IMR-90 (cell line): Measurements from ENCODE around the gene TGFBR1. TPM values are rescaled to one million over a fixed set of nuclear protein-coding genes. Genes with fewer than 3 reads are reported as not detected.
A peak's percentile ranks its signal among the peaks of the same experiment; 100 is the strongest.

Experiments used
- ATAC-seq: fragments of 200-7000 bp; cut with Tn5 transposase; 2 replicates; pipeline ENCODE4 v1.9.1; 2020; ENCODE audit warnings: low read depth, mild to moderate bottlenecking, moderate library complexity
- BruUV-seq: library from RNA; stranded (reverse); fragments of 400-500 nt; replicated peaks from 2 replicates; lab custom pipeline; 2021; lab: Mats Ljungman, UMichigan
- CTCF ChIA-PET: fragments of 300-600 bp; formaldehyde crosslinking; extraction: SDS; loops from one replicate; lab custom pipeline; 2021; ENCODE audit warnings: antibody characterized with exemption; lab: Yijun Ruan, JAX
- POLR2A ChIA-PET: fragments of 300-600 bp; sonication (Branson Sonifier 250); formaldehyde crosslinking; loops from one replicate; lab custom pipeline; 2022; ENCODE audit warnings: antibody characterized with exemption; ENCODE audit not compliant: unreplicated experiment; lab: Charles Lee
- DNase-seq: peaks from one replicate; pipeline ENCODE4 v3.0.0; 2013
- H2AFZ ChIP-seq: replicated peaks from 2 replicates; pipeline ENCODE3; 2013; ENCODE audit warnings: low read length, mild to moderate bottlenecking; ENCODE audit not compliant: poor library complexity
- H2AK5ac ChIP-seq: 2 replicates; pipeline ENCODE4 v1.6.1; 2013; ENCODE audit warnings: low read depth, low read length, inconsistent platforms
- H2AK9ac ChIP-seq: replicated peaks from 2 replicates; pipeline ENCODE3; 2013; ENCODE audit warnings: mild to moderate bottlenecking, low read depth, low read length, moderate library complexity; ENCODE audit not compliant: poor library complexity
- H2BK120ac ChIP-seq: 2 replicates; pipeline ENCODE4 v1.6.1; 2013; ENCODE audit warnings: low read depth, low read length, inconsistent platforms
- H2BK15ac ChIP-seq: 3 replicates; pipeline ENCODE4 v1.6.1; 2013; ENCODE audit warnings: low read depth, low read length, inconsistent platforms
- H2BK20ac ChIP-seq: 2 replicates; pipeline ENCODE4 v1.6.1; 2013; ENCODE audit warnings: low read depth, mild to moderate bottlenecking, inconsistent platforms, low read length, moderate library complexity
- H2BK5ac ChIP-seq: 2 replicates; pipeline ENCODE4 v1.6.1; 2013; ENCODE audit warnings: mild to moderate bottlenecking, low read depth, low read length, inconsistent platforms; ENCODE audit not compliant: poor library complexity, severe bottlenecking
- H3K14ac ChIP-seq: replicated peaks from 2 replicates; pipeline ENCODE4 v1.6.1; 2013; ENCODE audit warnings: low read depth, low read length, inconsistent platforms
- H3K18ac ChIP-seq: 2 replicates; pipeline ENCODE4 v1.6.1; 2013; ENCODE audit warnings: low read depth, low read length, control low read depth
- H3K23ac ChIP-seq: 2 replicates; pipeline ENCODE4 v1.6.1; 2013; ENCODE audit warnings: low read depth, low read length, inconsistent platforms
- H3K27ac ChIP-seq: 2 replicates; pipeline ENCODE4 v1.5.1; 2013; ENCODE audit warnings: mild to moderate bottlenecking, control low read depth, low read length; ENCODE audit not compliant: insufficient read depth
- H3K27me3 ChIP-seq: 2 replicates; pipeline ENCODE4 v1.6.1; 2013; ENCODE audit warnings: low read length; ENCODE audit not compliant: control insufficient read depth, insufficient read depth
- H3K36me3 ChIP-seq: 2 replicates; pipeline ENCODE4 v1.6.1; 2013; ENCODE audit warnings: low read length, mixed read lengths; ENCODE audit not compliant: control insufficient read depth, insufficient read depth
- H3K4ac ChIP-seq: 2 replicates; pipeline ENCODE4 v1.6.1; 2013; ENCODE audit warnings: low read depth, low read length, inconsistent platforms
- H3K4me1 ChIP-seq: 2 replicates; pipeline ENCODE4 v1.6.1; 2013; ENCODE audit warnings: low read length, mixed read lengths; ENCODE audit not compliant: control insufficient read depth, insufficient read depth
- H3K4me2 ChIP-seq: 2 replicates; pipeline ENCODE4 v1.6.1; 2013; ENCODE audit warnings: low read depth, mild to moderate bottlenecking, control low read depth, low read length, moderate library complexity
- H3K4me3 ChIP-seq: 2 replicates; pipeline ENCODE4 v1.5.1; 2013; ENCODE audit warnings: low read depth, mild to moderate bottlenecking, control low read depth, low read length, moderate library complexity; ENCODE audit not compliant: insufficient read depth
- H3K56ac ChIP-seq: 2 replicates; pipeline ENCODE4 v1.6.1; 2013; ENCODE audit warnings: low read length, inconsistent platforms; ENCODE audit not compliant: insufficient read depth; ENCODE audit errors: extremely low read depth
- H3K79me1 ChIP-seq, 2 experiments: 2 replicates each; pipeline ENCODE4 v1.6.1; 2013; ENCODE audit warnings: low read length in 2 of 2, inconsistent platforms in 1 of 2, low read depth in 1 of 2
- H3K9ac ChIP-seq: 2 replicates; pipeline ENCODE4 v1.6.1; 2013; ENCODE audit warnings: low read depth, low read length, control low read depth
- H3K9me1 ChIP-seq: 2 replicates; pipeline ENCODE4 v1.6.1; 2013; ENCODE audit warnings: low read length, inconsistent platforms; ENCODE audit not compliant: insufficient read depth
- H3K9me3 ChIP-seq: 2 replicates; pipeline ENCODE4 v1.6.1; 2013; ENCODE audit warnings: low read length; ENCODE audit not compliant: control insufficient read depth, insufficient read depth
- H4K20me1 ChIP-seq: 2 replicates; pipeline ENCODE4 v1.6.1; 2013; ENCODE audit warnings: low read length, inconsistent platforms; ENCODE audit not compliant: insufficient read depth
- H4K5ac ChIP-seq: 2 replicates; pipeline ENCODE4 v1.6.1; 2013; ENCODE audit warnings: mild to moderate bottlenecking, low read depth, low read length, control low read depth
- H4K8ac ChIP-seq, 2 experiments: 2 replicates each; pipeline ENCODE4 v1.6.1; 2013; ENCODE audit warnings: low read depth in 2 of 2, low read length in 2 of 2, control low read depth in 1 of 2, inconsistent platforms in 1 of 2
- H4K91ac ChIP-seq: 2 replicates; pipeline ENCODE4 v1.6.1; 2013; ENCODE audit warnings: low read depth, low read length, inconsistent platforms; ENCODE audit not compliant: insufficient read depth
- BHLHE40 ChIP-seq: fragments of 150-350 bp; IDR thresholded peaks from 2 replicates; pipeline ENCODE4 v1.6.1; 2016; ENCODE audit warnings: mild to moderate bottlenecking, low read depth, low read length
- CEBPB ChIP-seq: IDR thresholded peaks from 2 replicates; pipeline ENCODE4 v1.6.1; 2012; ENCODE audit warnings: low read depth, low read length, improper control_type of control experiment
- CHD1 ChIP-seq: IDR thresholded peaks from 2 replicates; pipeline ENCODE4 v1.6.1; 2012; ENCODE audit warnings: low read depth, low read length, improper control_type of control experiment
- FOS ChIP-seq: fragments of 150-350 bp; IDR thresholded peaks from 2 replicates; pipeline ENCODE4 v1.6.1; 2016; ENCODE audit warnings: low read depth, low read length
- MAZ ChIP-seq: IDR thresholded peaks from 2 replicates; pipeline ENCODE4 v1.6.1; 2012; ENCODE audit warnings: low read depth, mild to moderate bottlenecking, low read length, improper control_type of control experiment, moderate library complexity, borderline replicate concordance
- MXI1 ChIP-seq: IDR thresholded peaks from 2 replicates; pipeline ENCODE4 v1.6.1; 2012; ENCODE audit warnings: low read depth, mild to moderate bottlenecking, low read length, moderate library complexity, borderline replicate concordance
- NFE2L2 ChIP-seq: fragments of 150-350 bp; IDR thresholded peaks from 2 replicates; pipeline ENCODE4 v1.6.1; 2016; ENCODE audit warnings: low read depth, mild to moderate bottlenecking, low read length
- POLR2A ChIP-seq: IDR thresholded peaks from 2 replicates; pipeline ENCODE4 v1.6.1; 2012; ENCODE audit warnings: mild to moderate bottlenecking, low read depth, low read length
- RAD21 ChIP-seq: IDR thresholded peaks from 2 replicates; pipeline ENCODE4 v1.6.1; 2012; ENCODE audit warnings: low read length, improper control_type of control experiment
- RCOR1 ChIP-seq: IDR thresholded peaks from 2 replicates; pipeline ENCODE4 v1.6.1; 2012; ENCODE audit warnings: mild to moderate bottlenecking, low read length, improper control_type of control experiment; ENCODE audit not compliant: insufficient replicate concordance
- RFX5 ChIP-seq: IDR thresholded peaks from 2 replicates; pipeline ENCODE4 v1.8.0; 2012; ENCODE audit warnings: low read depth, mild to moderate bottlenecking, low read length, moderate library complexity
- SMC3 ChIP-seq: fragments of 150-350 bp; IDR thresholded peaks from 2 replicates; pipeline ENCODE4 v1.6.1; 2016; ENCODE audit warnings: low read depth, mild to moderate bottlenecking, antibody characterized with exemption, low read length, moderate library complexity
- WGBS, 2 experiments: methylation state at CpG; one replicate each; pipeline versions ENCODE4 v1.1.5 to v1.1.7; 2013; ENCODE audit warnings: missing lambda C conversion rate in 2 of 2; ENCODE audit not compliant: insufficient read length in 1 of 2; ENCODE audit errors: extremely low coverage in 2 of 2; 5-methylcytosine and 5-hydroxymethylcytosine counted together
- dilution Hi-C: fragments of 300-500 bp; cut with HindIII; formaldehyde crosslinking; loops from one replicate; pipeline ENCODE4 v1.14.3; 2018; ENCODE audit warnings: low sequenced_read_pairs; ENCODE audit not compliant: unreplicated experiment
- in situ Hi-C: fragments of 300-500 bp; cut with MboI; formaldehyde crosslinking; loops from 3 replicates; pipeline ENCODE4 v1.14.3; 2019; ENCODE audit warnings: low sequenced_read_pairs, inconsistent platforms, mixed read lengths
- intact Hi-C: fragments of 100-400 bp; cut with micrococcal nuclease; formaldehyde crosslinking; loops from 2 replicates; pipeline ENCODE4 v1.10.0; 2022
- polyA plus RNA-seq, 3 experiments: library from polyadenylated mRNA; depleted of rRNA; stranded (reverse); fragments of >200 nt; gene quantifications; 2 replicates each; pipeline ENCODE4 v1.2.3, GENCODE V29; 2012; ENCODE audit warnings: low replicate concordance in 1 of 3
- total RNA-seq: library from RNA; depleted of rRNA; stranded (reverse); fragments of >200 nt; gene quantifications from 2 replicates; pipeline ENCODE4 v1.2.3, GENCODE V29; 2012
- TF ChIP-seq, protein P1 (sequence below): fragments of 150-350 bp; IDR thresholded peaks from 2 replicates; pipeline ENCODE4 v1.6.1; 2017; ENCODE audit warnings: mild to moderate bottlenecking, antibody characterized with exemption, low read length, low read depth
- TF ChIP-seq, protein P2 (sequence below): conservative IDR thresholded peaks from 2 replicates; pipeline ENCODE4 v1.5.1; 2012; ENCODE audit warnings: mild to moderate bottlenecking, low read depth, low read length, improper control_type of control experiment

TGFBR1 gene
- total and polyA plus RNA-seq, 2 of the 4 experiments (the other 2 are of a cell fraction): 15.1 to 75.3 TPM

DNA sequence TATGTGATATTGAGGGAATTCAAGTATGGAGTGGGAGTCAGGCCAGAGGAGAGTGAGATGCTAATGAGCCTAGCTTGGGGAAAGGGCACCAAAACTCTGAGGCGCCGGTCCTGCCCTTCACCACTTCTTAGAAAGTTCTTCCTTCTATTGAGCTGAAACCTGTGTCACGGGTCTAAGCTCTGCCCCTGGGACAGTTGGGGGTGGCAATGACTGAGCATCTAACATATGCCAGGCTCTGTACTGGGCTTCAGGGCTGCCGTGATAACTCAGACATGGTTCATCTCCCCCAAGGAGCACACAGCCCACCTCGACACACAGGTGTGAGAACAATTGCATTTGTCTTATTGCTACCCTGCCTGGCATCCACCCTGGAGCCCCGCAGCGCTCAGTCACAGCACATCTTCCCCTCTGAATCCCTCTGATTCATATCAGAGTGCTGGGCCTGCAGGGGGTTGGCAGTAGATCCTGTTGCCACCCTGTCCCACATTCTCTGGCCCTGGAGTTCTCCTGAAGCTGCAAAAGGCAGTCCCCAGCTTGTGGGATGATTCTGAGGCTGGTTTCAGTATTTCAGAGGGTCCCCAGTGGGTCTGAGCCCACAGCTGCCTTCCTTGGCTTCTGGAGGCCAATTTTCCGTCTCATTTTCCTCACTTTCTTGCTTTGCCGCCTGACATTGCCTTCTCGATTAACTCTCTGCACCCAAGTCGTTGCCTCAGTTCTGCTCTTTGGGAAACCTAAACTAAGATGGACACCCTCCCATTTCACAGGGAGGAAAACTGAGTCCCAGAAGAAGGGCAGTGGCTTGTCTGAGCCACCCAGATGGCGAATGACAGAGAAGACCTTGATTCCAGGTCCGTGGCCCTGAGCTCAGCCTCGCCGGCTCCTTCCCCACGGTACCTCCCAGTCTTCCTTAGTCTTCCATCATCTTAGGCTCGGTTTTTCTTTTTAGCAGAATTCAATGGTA is 74.3 kb downstream of the TGFBR1 start:
- CTCF ChIA-PET: no interaction called here
- TF ChIP-seq RAD21 (no peak), BHLHE40 (no peak), CEBPB (no peak), POLR2A (no peak), NFE2L2 (no peak), FOS (no peak), CHD1 (no peak), RFX5 (no peak), MXI1 (no peak), SMC3 (no peak), RCOR1 (no peak), MAZ (no peak)
- TF ChIP-seq, protein P1, sequence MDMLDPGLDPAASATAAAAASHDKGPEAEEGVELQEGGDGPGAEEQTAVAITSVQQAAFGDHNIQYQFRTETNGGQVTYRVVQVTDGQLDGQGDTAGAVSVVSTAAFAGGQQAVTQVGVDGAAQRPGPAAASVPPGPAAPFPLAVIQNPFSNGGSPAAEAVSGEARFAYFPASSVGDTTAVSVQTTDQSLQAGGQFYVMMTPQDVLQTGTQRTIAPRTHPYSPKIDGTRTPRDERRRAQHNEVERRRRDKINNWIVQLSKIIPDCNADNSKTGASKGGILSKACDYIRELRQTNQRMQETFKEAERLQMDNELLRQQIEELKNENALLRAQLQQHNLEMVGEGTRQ: no peak
- TF ChIP-seq, protein P2, sequence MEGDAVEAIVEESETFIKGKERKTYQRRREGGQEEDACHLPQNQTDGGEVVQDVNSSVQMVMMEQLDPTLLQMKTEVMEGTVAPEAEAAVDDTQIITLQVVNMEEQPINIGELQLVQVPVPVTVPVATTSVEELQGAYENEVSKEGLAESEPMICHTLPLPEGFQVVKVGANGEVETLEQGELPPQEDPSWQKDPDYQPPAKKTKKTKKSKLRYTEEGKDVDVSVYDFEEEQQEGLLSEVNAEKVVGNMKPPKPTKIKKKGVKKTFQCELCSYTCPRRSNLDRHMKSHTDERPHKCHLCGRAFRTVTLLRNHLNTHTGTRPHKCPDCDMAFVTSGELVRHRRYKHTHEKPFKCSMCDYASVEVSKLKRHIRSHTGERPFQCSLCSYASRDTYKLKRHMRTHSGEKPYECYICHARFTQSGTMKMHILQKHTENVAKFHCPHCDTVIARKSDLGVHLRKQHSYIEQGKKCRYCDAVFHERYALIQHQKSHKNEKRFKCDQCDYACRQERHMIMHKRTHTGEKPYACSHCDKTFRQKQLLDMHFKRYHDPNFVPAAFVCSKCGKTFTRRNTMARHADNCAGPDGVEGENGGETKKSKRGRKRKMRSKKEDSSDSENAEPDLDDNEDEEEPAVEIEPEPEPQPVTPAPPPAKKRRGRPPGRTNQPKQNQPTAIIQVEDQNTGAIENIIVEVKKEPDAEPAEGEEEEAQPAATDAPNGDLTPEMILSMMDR: no peak

More for the DNA sequence above, 74.3 kb downstream of the TGFBR1 start:
- H3K79me1 ChIP-seq: no peaks in the 10 kb centered on the region
- H3K27me3 ChIP-seq: no peaks in the 10 kb centered on the region
- no peak overlapping the region for H3K4me2 ChIP-seq
- no peak overlapping the region for H3K4ac ChIP-seq
- no peak overlapping the region for H3K4me3 ChIP-seq
- H2AK5ac ChIP-seq: no peak overlapping the region
- no peak overlapping the region for H3K56ac ChIP-seq
- H3K36me3 ChIP-seq: no peaks in the 10 kb centered on the region
- intact Hi-C loops (no loop called here), dilution Hi-C loops (no loop called here), in situ Hi-C loops (loop anchor here (25.0 kb wide), 1 partner anchor 1408 kb away; the partner anchor contains the start of gene CAVIN4)
- peaks cover 2% of the 10 kb centered on the region; the same call in 1 of the 2 replicates for H3K9me1 ChIP-seq
- H4K91ac ChIP-seq: no peak overlapping the region
- H3K18ac ChIP-seq: no peak overlapping the region
- peak overlapping the region; percentile 55 for H2AFZ ChIP-seq
- no peak overlapping the region for H2BK120ac ChIP-seq
- no peak overlapping the region for H3K27ac ChIP-seq
- no peak overlapping the region for H2BK15ac ChIP-seq
- DNase-seq (no peak), ATAC-seq (no peak)
- H4K20me1 ChIP-seq: no peaks in the 10 kb centered on the region
- no TSS peak for BruUV-seq
- no peaks in the 10 kb centered on the region for H3K9me3 ChIP-seq
- peaks cover 3% of the 10 kb centered on the region; the same call in 1 of the 2 replicates for H3K4me1 ChIP-seq
- WGBS, 2 experiments: 62% methylated on average over 5 of the region's 17 CpGs; no CpG with 5 or more reads in 1 of the 2 experiments
- H2BK5ac ChIP-seq: no peak overlapping the region
- H4K5ac ChIP-seq: no peak overlapping the region
- no peak overlapping the region; the same call in 1 of the 2 replicates for H3K23ac ChIP-seq
- H4K8ac ChIP-seq: no peak overlapping the region
- H2AK9ac ChIP-seq: no peak overlapping the region
- POLR2A ChIA-PET: no interaction called here
- H3K9ac ChIP-seq: no peak overlapping the region
- no peak overlapping the region for H2BK20ac ChIP-seq
- no peak overlapping the region for H3K14ac ChIP-seq
